Activated CD4-positive, alpha-beta T cell treated with anti-CD3 and anti-CD28 coated beads, Interleukin-2, Interleukin-6, amounts not matched to agents 100 ng/mL and 50 ng/mL, durations not matched to agents 16 hours and 8 hours (primary cell): Measurements from ENCODE around the gene PALLD.

Experiments used
- DNase-seq: peaks from one replicate; pipeline ENCODE4 v3.0.0-alpha.2; 2020

Gene PALLD

GRCh38 chr4:168841000-168841671 is 344.3 kb downstream of the PALLD start:
- DNase-seq = peak; percentile 30

GRCh38 chr4:168841672-168842019 is 344.8 kb downstream of the PALLD start:
- DNase-seq = no peak

- DNase-seq = no peak
Observed at GRCh38 chr4:168842186-168842585, 345.3 kb downstream of the PALLD start.

GRCh38 chr4:168843635-168844034 is 346.8 kb downstream of the PALLD start:
- no peak for DNase-seq

GRCh38 chr4:168844353-168845049 is 347.6 kb downstream of the PALLD start:
- DNase-seq = no peak

- DNase-seq = no peak
Observed at GRCh38 chr4:168845897-168846296, 349.0 kb downstream of the PALLD start.

- DNase-seq = no peak
Observed at GRCh38 chr4:168846414-168846813, 349.6 kb downstream of the PALLD start.

- no peak for DNase-seq
Observed at GRCh38 chr4:168847771-168848502, 351.1 kb downstream of the PALLD start.

- no peak for DNase-seq
Observed at GRCh38 chr4:168849030-168849675, 352.3 kb downstream of the PALLD start.

GRCh38 chr4:168849997-168850396 is 353.1 kb downstream of the PALLD start:
- DNase-seq = no peak

GRCh38 chr4:168852387-168852786 is 355.5 kb downstream of the PALLD start:
- DNase-seq = no peak

GRCh38 chr4:168852933-168853713 is 356.3 kb downstream of the PALLD start:
- DNase-seq = peak; percentile 36

GRCh38 chr4:168853770-168854169 is 356.9 kb downstream of the PALLD start:
- no peak for DNase-seq

- DNase-seq = no peak
Observed at GRCh38 chr4:168854350-168854921, 357.6 kb downstream of the PALLD start.

- peak; percentile 31 for DNase-seq
Observed at GRCh38 chr4:168856312-168856711, 359.5 kb downstream of the PALLD start.

- no peak for DNase-seq
Observed at GRCh38 chr4:168857009-168857408, 360.2 kb downstream of the PALLD start.

GRCh38 chr4:168857546-168858314 is 360.9 kb downstream of the PALLD start:
- DNase-seq = no peak

GRCh38 chr4:168859100-168859499 is 362.2 kb downstream of the PALLD start:
- no peak for DNase-seq

- peak; percentile 71 for DNase-seq
Observed at GRCh38 chr4:168859888-168860694, 363.2 kb downstream of the PALLD start.

- DNase-seq = no peak
Observed at GRCh38 chr4:168860827-168861226, 364.0 kb downstream of the PALLD start.
